PC-3 (cell line): Measurements from ENCODE around the gene OGFOD3. TPM values are rescaled to one million over a fixed set of nuclear protein-coding genes. Genes with fewer than 3 reads are reported as not detected.

Experiments used
- ATAC-seq: fragments of 200-7000 bp; cut with Tn5 transposase; 2 replicates; pipeline ENCODE4 v1.9.1; 2020; ENCODE audit warnings: mild to moderate bottlenecking, moderate library complexity
- BruUV-seq: library from RNA; stranded (reverse); fragments of 400-500 nt; replicated peaks from 2 replicates; lab custom pipeline; 2021; lab: Mats Ljungman, UMichigan
- CTCF ChIA-PET: fragments of 300-600 bp; sonication (Branson Sonifier 250); formaldehyde crosslinking; loops from one replicate; lab custom pipeline; 2022; ENCODE audit warnings: antibody characterized with exemption; lab: Charles Lee
- POLR2A ChIA-PET: fragments of 300-600 bp; sonication (Branson Sonifier 250); formaldehyde crosslinking; loops from one replicate; lab custom pipeline; 2022; ENCODE audit warnings: antibody characterized with exemption; ENCODE audit not compliant: unreplicated experiment; lab: Charles Lee
- DNase-seq: peaks from one replicate; pipeline ENCODE4 v3.0.0-alpha.2; 2015
- H2AFZ ChIP-seq: fragments of 300-600 bp; sonication (generic); 2 replicates; pipeline ENCODE4 v1.6.0; 2016; ENCODE audit warnings: antibody characterized with exemption, low read length
- H3F3A ChIP-seq: fragments of 300-600 bp; sonication (generic); one replicate; pipeline ENCODE4 v1.6.0; 2017; ENCODE audit warnings: antibody characterized with exemption, low read length, control low read depth, mild to moderate bottlenecking; ENCODE audit not compliant: unreplicated experiment
- H3K27ac ChIP-seq: fragments of 300-600 bp; sonication (generic); 2 replicates; pipeline ENCODE4 v1.5.1; 2016; ENCODE audit warnings: mild to moderate bottlenecking, low read length
- H3K27me3 ChIP-seq: fragments of 300-600 bp; sonication (generic); 2 replicates; pipeline ENCODE4 v1.6.1; 2016; ENCODE audit warnings: low read length, mixed read lengths
- H3K36me3 ChIP-seq: fragments of 300-600 bp; sonication (generic); 2 replicates; pipeline ENCODE4 v1.6.1; 2016; ENCODE audit warnings: low read depth, mixed run types, low read length, mixed read lengths
- H3K4me1 ChIP-seq: fragments of 300-600 bp; sonication (generic); 2 replicates; pipeline ENCODE4 v1.5.1; 2016; ENCODE audit warnings: low read length; ENCODE audit not compliant: insufficient read depth
- H3K4me2 ChIP-seq: fragments of 300-600 bp; sonication (generic); 2 replicates; pipeline ENCODE4 v1.6.0; 2016; ENCODE audit warnings: low read length
- H3K4me3 ChIP-seq: fragments of 300-600 bp; sonication (generic); 2 replicates; pipeline ENCODE4 v1.5.1; 2016; ENCODE audit warnings: mild to moderate bottlenecking, low read length, mixed read lengths
- H3K79me2 ChIP-seq: fragments of 300-600 bp; sonication (generic); 2 replicates; pipeline ENCODE4 v1.6.1; 2017; ENCODE audit warnings: low read length, mixed read lengths
- H3K9ac ChIP-seq: fragments of 300-600 bp; sonication (generic); 2 replicates; pipeline ENCODE4 v1.6.0; 2016; ENCODE audit warnings: mild to moderate bottlenecking, low read length
- H3K9me2 ChIP-seq: fragments of 300-600 bp; sonication (generic); replicated peaks from 2 replicates; pipeline ENCODE4 v1.6.1; 2016; ENCODE audit warnings: mixed run types, low read length, mixed read lengths
- H3K9me3 ChIP-seq: fragments of 300-600 bp; sonication (generic); 2 replicates; pipeline ENCODE4 v1.6.1; 2016; ENCODE audit warnings: low read length, mixed read lengths
- H4K20me1 ChIP-seq: fragments of 300-600 bp; sonication (generic); 2 replicates; pipeline ENCODE4 v1.6.1; 2016; ENCODE audit warnings: low read length, mixed read lengths
- CTCF ChIP-seq: fragments of 300-600 bp; sonication (generic); conservative IDR thresholded peaks from 2 replicates; pipeline ENCODE4 v1.5.1; 2017; ENCODE audit warnings: antibody characterized with exemption, low read depth, mild to moderate bottlenecking, low read length
- EZH2 ChIP-seq: fragments of 300-600 bp; sonication (generic); IDR thresholded peaks from one replicate; pipeline ENCODE4 v1.6.1; 2017; ENCODE audit warnings: antibody characterized with exemption, mild to moderate bottlenecking, low read length; ENCODE audit not compliant: unreplicated experiment
- EZH2phosphoT487 ChIP-seq: fragments of 300-600 bp; sonication (generic); IDR thresholded peaks from 2 replicates; pipeline ENCODE4 v1.6.1; 2018; ENCODE audit warnings: mild to moderate bottlenecking, antibody characterized with exemption, low read length, borderline replicate concordance
- intact Hi-C: fragments of 100-400 bp; cut with micrococcal nuclease; formaldehyde crosslinking; loops from 2 replicates; pipeline ENCODE4 v1.9.0; 2023
- total RNA-seq: library from RNA; depleted of rRNA; stranded (reverse); fragments of >200 nt; gene quantifications from 2 replicates; pipeline ENCODE4 v1.2.3, GENCODE V29; 2014

The OGFOD3 gene
- total RNA-seq, 1 experiment from 2014 or later, result 56.1 TPM

GRCh38 chr17:82375359-82376041 lies 42.9 kb downstream of the OGFOD3 start:
- ChIA-PET POLR2A (no interaction called here), CTCF (no interaction called here)
- H3K36me3 ChIP-seq, result no peaks in the 10 kb centered on the region
- H3K79me2 ChIP-seq, result no peaks in the 10 kb centered on the region
- H3K4me1 ChIP-seq, result peaks cover 4% of the 10 kb centered on the region; the same call in 1 of the 2 replicates
- no peaks in the 10 kb centered on the region for H3K9me2 ChIP-seq
- no peaks in the 10 kb centered on the region for H3K27me3 ChIP-seq
- intact Hi-C loops, result no loop called here
- H3K9me3 ChIP-seq, result no peaks in the 10 kb centered on the region
- H4K20me1 ChIP-seq, result no peaks in the 10 kb centered on the region
- no peak overlapping the region for H3K4me2 ChIP-seq
- no peak for ATAC-seq
- H3K9ac ChIP-seq, result no peak overlapping the region
- H3K27ac ChIP-seq, result no peak overlapping the region
- no peak overlapping the region for H3K4me3 ChIP-seq
- no peak overlapping the region for H2AFZ ChIP-seq
- TF ChIP-seq EZH2 (no peak), EZH2phosphoT487 (no peak), CTCF (no peak)
- no peaks in the 10 kb centered on the region for H3F3A ChIP-seq
- BruUV-seq, result no TSS peak
- no peak for DNase-seq

GRCh38 chr17:82374626-82375331 lies 43.6 kb downstream of the OGFOD3 start:
- intact Hi-C loops, result no loop called here
- Histone ChIP-seq H4K20me1 (no peaks in the 10 kb centered on the region), H3K4me3 (no peak overlapping the region), H3K4me2 (no peak overlapping the region), H3K9me3 (no peaks in the 10 kb centered on the region), H3K79me2 (no peaks in the 10 kb centered on the region), H2AFZ (no peak overlapping the region), H3K36me3 (no peaks in the 10 kb centered on the region), H3K27ac (no peak overlapping the region), H3K9ac (no peak overlapping the region), H3K9me2 (no peaks in the 10 kb centered on the region), H3K4me1 (peaks cover 6% of the 10 kb centered on the region; the same call in 1 of the 2 replicates), H3F3A (no peaks in the 10 kb centered on the region), H3K27me3 (no peaks in the 10 kb centered on the region)
- POLR2A ChIA-PET, result interaction anchor here (0.6 kb wide), 1 partner anchor 37 kb away, joined by 3 read pairs; no protein-coding TSS in a partner anchor
- TF ChIP-seq EZH2, result no peak
- no peak for TF ChIP-seq EZH2phosphoT487
- TF ChIP-seq CTCF, result no peak
- CTCF ChIA-PET, result no interaction called here
- BruUV-seq, result no TSS peak
- DNase-seq (no peak), ATAC-seq (no peak)
